MM.1S (cell line): ENCODE data around the gene TET3.

Experiments used
- CTCF ChIP-seq: fragments of 300-600 bp; sonication (generic); IDR thresholded peaks from 2 replicates; pipeline ENCODE4 v1.5.1; 2016; ENCODE audit warnings: antibody characterized with exemption, low read length, mixed read lengths
- EZH2 ChIP-seq: fragments of 300-600 bp; sonication (generic); optimal IDR thresholded peaks from 2 replicates; pipeline ENCODE3; 2017; ENCODE audit warnings: low read depth, mild to moderate bottlenecking, antibody characterized with exemption, low read length, mixed read lengths
- EZH2phosphoT487 ChIP-seq: fragments of 300-600 bp; sonication (generic); IDR thresholded peaks from 2 replicates; pipeline ENCODE4 v1.6.1; 2018; ENCODE audit warnings: antibody characterized with exemption, low read length

DNA sequence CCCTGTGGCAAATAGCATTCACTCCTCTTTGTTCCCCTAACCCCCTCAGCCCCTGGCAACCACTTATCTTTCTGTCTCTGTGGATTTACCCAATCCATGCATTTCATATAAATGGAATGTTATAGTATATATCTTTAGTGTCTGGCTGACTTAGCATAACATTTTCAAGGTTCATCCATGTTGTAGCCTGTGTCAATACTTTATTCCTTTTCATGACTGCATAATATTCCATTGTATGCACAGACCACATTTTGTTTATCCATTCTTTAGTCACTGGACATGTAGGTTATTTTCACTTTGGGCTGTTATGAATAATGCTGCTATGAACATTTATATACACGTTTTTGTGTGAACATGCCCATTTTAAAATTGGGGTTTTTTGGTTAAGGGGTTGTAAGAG, 42.8 kb downstream of the TET3 start:
- no peak for TF ChIP-seq CTCF
- TF ChIP-seq EZH2 = no peak
- no peak for TF ChIP-seq EZH2phosphoT487
